Cardiac fibroblast (primary cell): ENCODE results near the gene PRDM15.

Experiments used
- DNase-seq, 2 donors: peaks; one replicate each; pipeline versions ENCODE4 v3.0.0 to v3.0.0-alpha.2; 2010; ENCODE audit warnings: low read depth in 2 of 2
- H3K4me3 ChIP-seq, 2 donors: replicated peaks in 1 of 2; 1 replicate in 1 of 2; 2 replicates in 1 of 2; pipeline ENCODE4 v1.5.1; 2011; ENCODE audit warnings: low read depth in 2 of 2, low read length in 2 of 2, mild to moderate bottlenecking in 2 of 2, moderate library complexity in 1 of 2
- TF ChIP-seq, protein P1 (sequence below): IDR thresholded peaks from one replicate; pipeline ENCODE4 v1.5.1; 2011; ENCODE audit warnings: low read depth, mild to moderate bottlenecking, low read length, inconsistent platforms

Gene PRDM15

DNA sequence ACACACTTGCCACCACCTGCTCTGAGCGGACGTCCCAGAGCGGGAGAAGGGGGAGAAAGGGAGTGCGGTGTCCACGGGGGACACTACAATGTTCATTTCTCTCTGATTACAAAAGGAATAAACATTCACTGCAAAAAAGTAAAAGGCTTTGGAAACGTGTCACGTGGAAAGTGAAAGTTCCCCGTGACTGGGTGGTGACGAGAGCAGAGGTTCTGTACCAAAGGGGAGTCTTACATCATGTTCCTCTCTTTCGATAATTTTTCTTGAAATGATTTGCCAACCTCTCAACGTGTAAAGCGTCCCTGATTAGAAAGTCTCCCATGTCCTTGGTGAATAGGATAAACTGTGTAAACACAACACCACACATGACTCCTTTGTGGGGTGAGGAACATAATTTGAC is 22.0 kb upstream of the PRDM15 start:
- DNase-seq: no peak
- H3K4me3 ChIP-seq: no peak overlapping the region
- TF ChIP-seq, protein P1, sequence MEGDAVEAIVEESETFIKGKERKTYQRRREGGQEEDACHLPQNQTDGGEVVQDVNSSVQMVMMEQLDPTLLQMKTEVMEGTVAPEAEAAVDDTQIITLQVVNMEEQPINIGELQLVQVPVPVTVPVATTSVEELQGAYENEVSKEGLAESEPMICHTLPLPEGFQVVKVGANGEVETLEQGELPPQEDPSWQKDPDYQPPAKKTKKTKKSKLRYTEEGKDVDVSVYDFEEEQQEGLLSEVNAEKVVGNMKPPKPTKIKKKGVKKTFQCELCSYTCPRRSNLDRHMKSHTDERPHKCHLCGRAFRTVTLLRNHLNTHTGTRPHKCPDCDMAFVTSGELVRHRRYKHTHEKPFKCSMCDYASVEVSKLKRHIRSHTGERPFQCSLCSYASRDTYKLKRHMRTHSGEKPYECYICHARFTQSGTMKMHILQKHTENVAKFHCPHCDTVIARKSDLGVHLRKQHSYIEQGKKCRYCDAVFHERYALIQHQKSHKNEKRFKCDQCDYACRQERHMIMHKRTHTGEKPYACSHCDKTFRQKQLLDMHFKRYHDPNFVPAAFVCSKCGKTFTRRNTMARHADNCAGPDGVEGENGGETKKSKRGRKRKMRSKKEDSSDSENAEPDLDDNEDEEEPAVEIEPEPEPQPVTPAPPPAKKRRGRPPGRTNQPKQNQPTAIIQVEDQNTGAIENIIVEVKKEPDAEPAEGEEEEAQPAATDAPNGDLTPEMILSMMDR: no peak

DNA sequence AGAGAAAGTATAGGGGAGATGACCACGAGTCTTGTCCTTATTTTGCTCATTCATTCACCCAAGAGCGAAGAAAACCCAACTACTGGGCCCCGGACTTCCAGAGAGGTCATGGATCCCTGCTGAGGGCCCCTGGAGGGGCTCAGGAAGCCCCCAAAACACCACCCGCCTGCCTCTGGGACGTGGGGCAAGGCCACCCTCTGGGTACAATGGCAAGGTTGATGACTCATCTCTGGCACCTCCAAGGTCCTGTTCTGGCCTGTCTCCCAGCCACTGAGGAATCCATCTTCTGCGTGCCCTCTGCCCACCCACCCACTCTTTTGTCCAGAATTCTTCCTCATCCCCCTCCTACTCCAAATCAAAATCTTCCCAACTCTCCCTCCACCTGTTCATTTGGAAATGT is 21.3 kb upstream of the PRDM15 start:
- TF ChIP-seq, protein P1: no peak
- DNase-seq: no peak
- H3K4me3 ChIP-seq: no peak overlapping the region

DNA sequence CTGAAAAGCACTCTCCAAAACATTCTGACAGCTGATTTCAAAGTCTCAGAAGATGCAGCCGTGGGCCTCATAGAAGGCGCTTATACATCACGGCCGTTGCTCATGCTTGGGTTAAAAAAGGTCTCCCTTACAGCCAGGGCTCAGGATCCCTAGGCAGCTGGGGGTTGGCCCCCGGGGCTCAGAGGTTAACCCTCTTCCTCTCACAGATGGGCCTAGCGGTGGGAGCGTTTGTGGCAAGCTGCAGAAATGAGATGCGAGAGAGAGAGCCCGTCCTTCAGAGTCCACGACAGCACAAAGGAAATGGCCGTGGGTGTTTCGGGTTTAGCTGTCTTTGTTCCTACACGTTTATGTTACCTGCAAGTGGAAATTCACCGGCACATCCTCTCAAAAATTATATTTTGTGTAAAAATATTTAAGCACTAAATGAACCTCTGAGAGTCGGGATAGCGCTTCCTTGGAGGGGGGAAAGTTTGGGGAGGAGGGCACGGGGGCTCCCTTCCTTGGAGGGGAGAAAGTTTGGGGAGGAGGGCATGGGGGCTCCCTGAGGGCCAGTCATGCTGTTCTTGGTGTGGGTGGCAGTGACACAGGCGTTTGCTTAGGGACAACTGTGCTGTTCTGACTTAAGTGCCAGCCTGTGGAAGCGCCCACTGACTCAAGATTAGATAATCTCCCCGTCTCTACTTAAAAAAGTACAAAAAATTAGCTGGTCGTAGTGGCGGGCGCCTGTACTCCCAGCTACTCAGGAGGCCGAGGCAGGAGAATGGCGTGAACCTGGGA is 20.5 kb upstream of the PRDM15 start:
- TF ChIP-seq, protein P1: no peak
- no peak for DNase-seq
- no peak overlapping the region for H3K4me3 ChIP-seq

DNA sequence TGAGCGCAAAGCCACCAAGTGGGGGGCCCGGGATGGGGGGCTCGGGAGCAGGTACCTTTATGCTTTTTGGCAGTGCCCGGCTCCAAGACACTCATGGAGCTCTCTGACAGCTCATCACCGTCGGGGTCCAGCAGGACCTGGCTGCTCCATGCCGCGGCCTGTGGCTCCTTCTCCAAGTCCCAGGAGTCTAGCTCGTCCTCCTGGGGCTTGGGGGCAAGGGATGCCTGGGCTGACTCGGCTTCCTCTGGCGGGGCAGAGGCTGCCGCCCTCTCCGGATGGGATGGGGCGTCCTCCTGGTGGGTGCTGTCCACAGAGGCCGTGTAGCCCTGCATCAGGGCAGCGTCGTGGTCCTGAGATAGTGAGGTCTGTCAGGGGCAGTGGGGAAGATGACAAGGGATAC is 19.9 kb upstream of the PRDM15 start:
- DNase-seq: no peak
- TF ChIP-seq, protein P1: no peak
- no peak overlapping the region for H3K4me3 ChIP-seq

DNA sequence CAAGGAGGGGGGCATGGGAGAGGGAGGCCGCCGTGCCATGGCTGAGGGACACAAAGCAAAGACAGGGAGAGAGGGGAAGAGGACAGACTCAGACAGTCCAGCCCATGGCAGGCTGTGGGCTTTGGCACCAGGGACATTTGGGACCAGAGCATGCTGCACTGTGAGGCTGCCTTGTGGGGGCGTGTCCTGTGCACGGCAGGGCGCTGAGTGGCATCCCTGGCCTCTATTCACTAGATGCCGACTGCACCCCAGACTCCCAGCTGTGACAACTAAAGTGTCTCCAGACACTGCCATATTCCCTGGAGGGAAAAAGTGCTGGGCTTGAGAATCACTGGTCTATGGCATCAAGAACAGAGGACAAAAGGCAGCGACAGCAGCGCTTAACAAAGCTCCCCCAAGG is 18.6 kb upstream of the PRDM15 start:
- TF ChIP-seq, protein P1: no peak
- no peak overlapping the region for H3K4me3 ChIP-seq
- no peak for DNase-seq

DNA sequence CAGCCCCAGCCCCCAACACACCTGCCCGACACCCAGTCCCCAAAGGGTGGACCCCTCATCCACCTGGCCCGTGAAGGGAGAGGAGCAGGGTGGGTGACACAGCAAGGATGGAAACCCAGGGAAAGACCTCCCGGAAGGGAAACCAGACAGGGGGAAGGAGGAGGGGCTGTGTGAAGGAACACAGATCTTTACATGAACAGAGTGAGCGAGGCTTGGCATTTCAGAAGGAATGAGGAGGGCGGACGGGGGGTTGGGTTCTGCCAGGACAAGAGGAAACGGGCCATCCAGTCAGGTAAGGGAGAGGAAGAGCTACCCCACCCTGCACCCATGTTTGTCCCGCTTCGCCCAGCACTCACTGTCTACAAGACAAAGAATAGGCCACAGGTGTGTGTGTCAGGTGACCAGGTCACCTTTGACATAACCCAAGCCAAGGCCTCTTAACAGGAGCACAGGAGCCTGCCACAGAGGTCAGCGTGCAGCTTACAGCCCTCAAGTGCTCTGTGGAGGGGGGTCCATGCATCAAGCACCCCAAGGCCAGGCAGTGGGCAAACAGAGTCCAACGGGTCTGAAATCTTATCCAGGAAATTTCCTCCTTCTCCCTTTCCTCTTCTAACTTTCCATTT is 18.0 kb upstream of the PRDM15 start:
- TF ChIP-seq, protein P1: no peak
- no peak for DNase-seq

More for the DNA sequence above, 18.0 kb upstream of the PRDM15 start:
- H3K4me3 ChIP-seq: no peak overlapping the region
